HG02870 (cell line): Measurements from ENCODE around the gene MYPOP.
"Not testable (repeated sequence)": the region's sequence is repeated elsewhere in the genome, so short reads cannot be mapped to it uniquely, and the experiment has no call there.

Experiments used
- ATAC-seq: cut with Tn5 transposase; IDR thresholded peaks from one replicate; pipeline ENCODE4 v1.9.1; 2021; ENCODE audit warnings: mild to moderate bottlenecking, moderate library complexity; ENCODE audit not compliant: unreplicated experiment

The MYPOP gene

DNA sequence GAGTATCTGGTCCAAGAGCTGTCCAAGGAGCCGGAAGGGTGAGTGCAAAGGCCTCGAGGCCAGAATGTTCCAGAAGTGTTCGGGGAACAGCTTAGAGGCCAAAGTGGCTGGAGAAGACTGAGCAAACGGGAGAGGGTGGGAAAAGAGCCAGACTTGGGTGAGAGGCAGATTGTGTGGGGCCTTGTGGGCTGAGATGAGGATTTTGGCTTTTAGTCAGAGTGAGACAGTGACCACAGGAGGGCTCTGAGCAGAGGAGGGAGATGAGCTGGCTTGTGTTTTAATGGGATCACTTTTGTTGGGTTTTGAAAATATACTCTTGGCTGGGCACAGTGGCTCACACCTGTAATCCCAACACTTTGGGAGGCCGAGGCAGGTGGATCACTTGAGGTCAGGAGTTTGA lies 6.5 kb upstream of the MYPOP start:
- no peak for ATAC-seq

DNA sequence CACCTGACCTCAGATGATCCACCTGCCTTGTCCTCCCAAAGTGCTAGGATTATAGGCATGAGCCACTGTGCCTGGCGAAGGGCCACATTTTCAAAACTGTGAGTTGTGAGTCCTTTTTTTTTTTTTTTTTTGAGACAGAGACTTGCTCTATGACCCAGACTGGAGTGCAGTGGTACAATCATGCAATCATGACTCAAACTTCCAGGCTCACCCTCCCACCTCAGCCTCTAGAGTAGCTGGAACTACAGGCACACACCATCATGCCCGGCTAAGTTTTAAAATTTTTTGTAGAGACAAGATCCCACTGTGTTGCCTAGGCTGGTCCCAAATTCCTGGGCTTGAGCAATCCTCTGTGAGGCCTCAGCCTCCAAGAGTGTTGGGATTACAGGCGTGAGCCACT lies 3.8 kb upstream of the MYPOP start:
- no peak for ATAC-seq

DNA sequence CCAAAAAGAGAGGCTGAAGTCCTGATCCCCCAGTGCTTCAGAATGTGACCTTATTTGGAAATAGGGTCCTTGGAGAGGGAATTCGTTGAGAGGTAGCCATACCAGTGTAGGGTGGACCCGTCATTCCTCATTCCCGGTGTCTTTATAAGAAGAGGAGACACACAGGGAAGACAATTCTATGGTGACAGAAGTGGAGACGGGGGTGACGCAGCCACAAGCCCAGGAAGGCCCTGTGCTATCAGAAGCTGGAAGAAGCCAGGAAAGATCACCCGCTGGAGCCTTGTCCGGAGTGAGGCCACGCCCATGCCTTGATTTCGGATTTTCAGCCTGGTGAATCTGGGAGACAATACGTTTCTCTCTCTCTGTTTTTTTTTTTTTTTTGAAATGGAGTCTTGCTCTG lies 2.6 kb upstream of the MYPOP start:
- ATAC-seq = no peak

DNA sequence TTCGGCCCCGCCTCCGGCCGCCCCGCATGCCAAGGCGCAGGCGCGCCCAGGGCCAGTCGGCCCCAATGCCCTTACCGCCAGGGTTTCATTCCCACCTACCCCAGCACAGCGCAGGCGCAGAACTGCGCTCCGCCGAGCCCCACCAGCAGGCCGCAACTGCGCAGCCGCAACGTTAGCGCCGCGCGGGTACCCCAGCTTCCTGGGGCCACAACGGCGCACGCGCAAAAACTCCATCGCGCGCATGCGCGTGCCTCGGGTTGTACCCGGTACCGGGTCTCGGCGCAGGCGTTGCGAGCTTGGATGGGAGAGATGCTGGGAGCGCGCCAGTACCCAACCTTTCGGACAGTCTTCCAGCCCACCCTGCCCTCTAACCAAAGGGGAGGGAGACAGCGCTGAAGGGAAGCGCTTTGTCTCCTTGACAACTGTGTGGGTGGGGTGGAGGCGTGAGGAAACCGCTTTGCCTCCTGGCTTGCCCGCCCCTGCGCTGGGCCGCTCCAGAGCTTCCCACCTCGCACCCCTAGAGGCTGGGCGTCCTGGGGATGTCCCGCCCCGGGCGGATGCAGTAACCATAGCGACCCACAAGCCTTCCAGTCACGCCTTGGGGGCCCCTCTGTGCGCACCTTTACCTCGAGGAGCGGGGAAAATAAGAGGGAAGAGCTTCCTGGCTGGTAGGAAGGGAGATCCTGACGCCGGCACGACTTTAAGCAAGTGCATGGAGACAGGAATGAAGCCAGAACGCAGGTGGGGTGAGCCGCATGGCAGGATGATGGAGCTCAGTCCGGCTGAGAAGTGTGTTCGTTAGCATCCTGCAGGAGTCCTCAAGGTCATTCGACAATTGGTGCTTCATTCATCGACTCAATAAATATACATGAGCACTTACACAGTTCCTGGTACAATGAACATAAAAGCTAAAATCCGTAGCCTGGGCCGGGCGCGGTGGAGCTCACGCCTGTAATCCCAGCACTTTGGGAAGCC lies 525 bp upstream of the MYPOP start:
- peak; percentile 87 for ATAC-seq

DNA sequence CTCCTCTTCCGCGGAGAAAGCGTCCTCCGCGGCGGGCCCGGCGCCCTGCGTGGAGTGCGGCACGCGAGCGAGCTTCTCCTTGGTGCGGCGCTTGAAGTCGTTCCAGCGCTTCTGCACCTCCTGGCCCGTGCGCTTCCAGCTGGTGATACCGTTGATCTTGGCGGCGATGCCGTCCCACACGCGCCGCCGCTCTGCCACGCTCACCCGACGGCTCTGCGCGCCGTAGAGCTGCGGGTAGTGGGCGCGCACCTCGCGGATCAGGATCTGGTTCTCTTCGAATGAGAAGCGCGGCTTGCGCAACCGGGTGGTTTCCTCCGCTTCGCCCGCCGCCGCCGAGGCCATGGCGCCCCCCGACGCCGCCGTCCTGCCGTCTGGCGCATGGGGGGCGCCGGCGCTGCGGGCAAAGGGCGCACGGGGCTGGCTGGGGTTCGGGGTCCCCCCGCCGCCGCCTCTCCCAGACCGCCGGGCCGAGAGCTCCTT lies 941 bp downstream of the MYPOP start:
- no peak for ATAC-seq

DNA sequence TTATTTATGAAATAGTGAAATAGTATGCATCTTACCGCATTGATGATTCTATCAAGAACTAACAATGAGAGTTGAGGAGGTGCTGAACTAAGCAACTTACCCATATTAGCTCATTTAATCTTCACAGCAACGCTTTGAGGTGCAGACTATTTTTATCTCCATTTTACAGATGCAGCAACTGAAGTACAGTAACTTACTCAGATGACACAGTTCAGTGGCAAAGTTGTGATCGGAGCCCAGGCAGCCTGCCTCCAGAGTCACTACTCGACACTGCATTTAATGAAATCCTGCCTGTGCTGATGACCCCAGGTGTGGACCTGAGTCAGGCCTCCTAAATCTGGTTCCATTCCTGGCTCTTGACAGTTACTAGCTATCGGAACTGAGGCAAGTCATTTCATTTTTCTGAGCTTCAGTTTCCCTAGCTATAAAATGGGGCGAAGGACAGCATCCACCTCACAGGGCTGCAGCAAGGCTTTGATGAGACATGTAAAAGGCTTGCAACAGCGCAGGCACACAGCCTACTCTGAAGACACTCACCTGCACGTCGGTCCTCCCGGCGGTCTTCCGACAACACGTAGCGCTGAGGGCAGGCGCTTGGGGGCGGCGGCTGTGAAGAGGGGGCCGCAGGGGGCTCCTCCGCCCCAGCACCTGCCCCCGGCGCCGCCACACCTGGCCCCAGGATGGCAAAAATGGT lies 1.5 kb downstream of the MYPOP start:
- no peak for ATAC-seq

DNA sequence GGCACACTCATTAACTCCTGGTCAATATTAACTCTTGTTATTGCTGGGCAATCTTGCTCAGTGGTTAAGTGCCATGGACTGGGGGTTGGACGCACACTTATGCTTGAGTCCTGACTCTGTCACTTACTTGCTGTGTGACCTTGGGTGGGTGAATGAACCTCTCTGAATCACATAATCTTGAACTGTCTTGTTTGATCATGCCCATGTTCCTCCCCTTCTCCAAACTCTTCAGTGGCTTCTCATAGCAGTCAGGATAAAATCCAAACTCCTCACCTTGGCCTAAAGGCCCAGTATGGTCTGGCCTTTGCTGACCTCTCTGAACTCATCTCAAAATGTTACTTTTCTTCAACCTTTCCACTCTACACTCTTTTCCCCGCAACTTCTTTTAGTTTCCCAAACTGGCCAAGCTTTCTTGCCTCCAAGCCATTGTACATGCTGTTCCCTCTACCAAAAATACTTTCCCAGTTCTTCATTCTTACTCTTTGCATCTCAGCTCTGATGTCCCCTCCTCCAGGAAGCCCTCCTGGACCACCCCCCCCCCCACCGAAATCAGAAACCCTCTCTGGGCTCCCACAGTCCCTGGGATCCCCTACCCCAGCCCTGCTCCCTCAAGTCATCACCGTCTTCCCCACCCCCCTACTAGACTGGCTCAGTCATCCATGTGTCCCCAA lies 2.4 kb downstream of the MYPOP start:
- no peak for ATAC-seq

DNA sequence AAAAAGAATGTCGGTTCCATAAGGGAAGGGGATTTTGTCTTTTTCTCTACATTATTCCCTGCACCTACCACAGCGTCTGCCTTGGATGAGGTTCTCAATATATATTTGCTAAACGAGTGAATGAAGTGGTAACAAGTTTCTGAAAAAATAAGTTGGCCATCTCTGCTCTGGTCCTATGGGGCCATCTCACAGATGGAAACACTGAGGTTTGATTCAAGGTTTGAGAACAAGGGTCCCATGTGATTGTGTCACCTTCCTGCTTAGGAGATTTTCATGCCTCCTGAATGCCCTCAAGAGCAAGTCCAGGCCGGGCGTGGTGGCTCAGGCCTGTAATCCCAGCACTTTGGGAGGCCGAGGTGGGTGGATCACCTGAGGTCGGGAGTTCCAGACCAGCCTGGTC lies 3.2 kb downstream of the MYPOP start:
- no peak for ATAC-seq

DNA sequence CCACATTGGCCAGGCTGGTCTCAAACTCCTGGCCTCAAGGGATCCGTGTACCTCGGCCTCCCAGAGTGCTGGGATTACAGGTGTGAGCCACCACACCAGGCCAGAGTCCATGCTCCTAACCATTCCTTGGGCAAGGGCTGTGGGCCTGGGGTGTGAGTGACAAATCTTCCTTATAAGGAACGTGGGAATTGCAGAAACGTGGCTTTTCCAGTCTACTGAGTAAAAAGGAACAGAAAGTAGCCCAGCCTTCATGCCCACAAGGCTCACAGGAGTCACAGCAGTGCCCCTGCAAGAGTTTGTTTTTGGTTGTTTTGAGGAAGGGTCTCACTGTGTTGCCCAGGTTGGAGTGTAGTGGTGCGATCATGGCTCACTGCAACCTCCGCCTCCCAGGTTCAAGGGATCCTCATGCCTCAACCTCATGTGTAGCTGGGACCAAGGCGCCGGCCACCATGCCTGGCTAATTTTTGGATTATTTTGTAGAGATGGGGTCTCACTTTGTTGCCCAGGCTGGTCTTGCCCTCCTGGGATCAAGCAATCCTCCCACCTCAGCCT lies 5.1 kb downstream of the MYPOP start:
- ATAC-seq = no peak

DNA sequence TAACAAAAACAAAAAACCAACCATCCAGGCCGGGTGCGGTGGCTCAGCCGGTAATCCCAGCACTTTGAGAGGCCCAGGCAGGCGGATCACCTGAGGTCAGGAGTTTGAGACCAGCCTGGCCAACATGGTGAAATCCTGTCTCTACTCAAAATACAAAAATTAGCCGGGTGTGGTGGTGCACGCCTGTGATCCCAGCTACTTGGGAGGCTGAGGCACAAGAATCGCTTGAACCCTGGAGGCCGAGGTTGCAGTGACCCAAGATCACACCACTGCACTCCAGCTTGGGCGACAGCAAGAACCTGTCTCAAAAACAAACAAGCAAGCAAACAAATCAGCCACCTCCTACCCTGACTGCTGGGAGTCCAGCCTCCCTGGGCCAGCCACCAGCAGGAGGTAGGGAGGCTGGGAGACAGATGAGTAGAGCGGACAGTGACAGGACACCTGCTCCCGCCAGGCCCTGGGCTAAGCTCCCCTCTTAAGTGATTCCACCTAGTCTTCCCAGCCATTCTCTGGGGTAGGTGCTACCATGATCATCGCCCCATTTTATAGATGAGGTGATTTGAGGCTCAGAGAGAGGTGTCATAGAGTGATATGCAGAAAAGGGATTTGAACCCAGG lies 6.3 kb downstream of the MYPOP start:
- ATAC-seq = not testable (repeated sequence)

DNA sequence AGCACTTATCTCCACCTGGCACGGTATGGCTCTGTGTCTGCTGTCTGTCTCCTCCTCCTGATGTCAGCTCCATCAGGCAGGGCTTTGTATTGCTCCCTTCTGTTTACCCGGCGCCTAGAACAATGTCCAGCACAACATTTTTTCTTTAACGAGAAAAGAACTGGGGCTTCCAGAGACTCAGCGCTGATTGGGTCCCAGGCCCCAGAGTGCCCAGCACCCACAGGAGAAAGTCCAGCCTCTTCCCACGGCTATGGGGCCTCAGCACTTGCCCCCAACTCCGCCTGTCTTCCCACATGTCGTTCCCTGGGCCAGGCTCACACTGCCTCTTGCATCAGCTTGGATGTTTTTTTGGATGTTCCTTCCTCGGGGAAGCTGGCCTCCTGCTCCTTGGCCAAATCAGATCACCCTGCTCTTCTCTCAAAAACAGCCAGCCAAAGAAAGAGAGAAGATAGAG lies 6.9 kb downstream of the MYPOP start:
- no peak for ATAC-seq

DNA sequence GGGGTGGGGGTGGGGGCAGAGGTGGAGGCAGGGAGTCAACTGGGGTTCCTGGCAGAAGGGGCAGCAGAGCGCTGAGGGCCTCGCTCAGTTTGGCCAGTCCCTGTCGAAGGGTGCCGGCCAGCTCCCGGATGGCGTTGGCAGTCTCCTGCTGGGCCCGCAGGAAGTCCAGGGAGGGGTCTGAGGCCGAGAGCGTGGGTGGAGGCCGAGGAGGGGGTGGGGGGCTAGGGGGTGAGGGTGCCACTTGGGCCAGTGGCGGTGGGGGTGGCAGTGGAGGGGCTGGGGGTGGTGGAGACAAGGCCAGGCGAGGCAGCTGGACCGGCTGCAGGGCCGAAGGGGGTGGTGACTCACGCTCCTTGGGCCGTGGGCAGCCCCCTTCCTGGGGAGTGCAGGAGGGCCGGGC lies 11.5 kb downstream of the MYPOP start:
- no peak for ATAC-seq

DNA sequence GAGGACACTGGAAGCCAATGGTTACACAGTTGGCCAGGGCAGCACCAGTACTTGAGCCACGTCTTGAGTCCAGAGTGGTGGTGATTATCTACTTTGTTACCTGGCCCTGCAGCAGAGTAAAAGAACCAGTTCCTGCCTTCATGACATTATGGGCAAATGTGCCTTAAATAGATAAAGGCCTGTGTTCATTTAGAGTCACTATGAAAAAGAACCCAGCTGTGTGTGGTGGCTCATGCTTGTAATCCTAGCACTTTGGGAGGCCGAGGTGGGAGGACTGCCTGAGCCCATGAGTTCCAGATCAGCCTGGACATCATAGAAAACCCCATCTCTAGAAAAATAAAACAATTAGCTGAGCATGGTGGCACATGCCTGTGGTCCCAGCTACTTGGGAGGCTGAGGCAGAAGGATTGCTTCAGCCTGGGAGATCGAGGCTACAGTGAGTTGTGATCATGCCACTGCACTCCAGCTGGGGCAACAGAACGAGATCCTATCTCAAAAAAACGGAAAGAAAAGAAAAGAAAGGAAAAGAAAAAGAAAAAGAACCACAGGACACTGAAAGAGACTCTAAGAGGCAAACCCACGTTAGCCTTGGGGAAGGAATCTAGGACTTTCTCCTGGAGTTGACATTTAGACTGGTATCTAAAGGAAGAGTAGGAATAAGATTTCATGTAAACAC lies 13.1 kb downstream of the MYPOP start:
- ATAC-seq = no peak

DNA sequence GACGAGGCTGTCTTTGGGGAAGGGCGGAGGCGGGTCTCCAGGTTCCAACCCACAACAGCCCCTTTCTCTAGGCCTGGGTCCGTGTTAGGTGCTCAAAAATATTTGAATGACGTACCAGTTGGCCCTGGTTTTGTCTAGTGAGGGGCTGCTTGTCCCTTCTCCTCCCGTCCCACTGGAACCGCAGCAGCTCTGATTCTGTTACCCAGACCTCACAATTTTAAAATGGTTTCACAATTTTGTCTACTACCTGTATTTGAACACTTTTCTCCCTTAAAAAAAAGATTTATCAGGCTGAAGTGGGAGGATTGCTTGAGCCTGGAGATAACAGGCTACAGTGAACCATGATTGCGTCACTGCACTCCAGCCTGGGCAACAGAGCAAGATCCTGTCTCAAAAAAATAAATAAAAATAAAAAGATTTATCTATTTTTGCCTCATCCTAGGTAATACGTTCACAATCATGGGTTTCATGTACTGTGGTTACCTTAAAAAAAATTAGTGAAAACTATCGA lies 15.2 kb downstream of the MYPOP start:
- no peak for ATAC-seq

DNA sequence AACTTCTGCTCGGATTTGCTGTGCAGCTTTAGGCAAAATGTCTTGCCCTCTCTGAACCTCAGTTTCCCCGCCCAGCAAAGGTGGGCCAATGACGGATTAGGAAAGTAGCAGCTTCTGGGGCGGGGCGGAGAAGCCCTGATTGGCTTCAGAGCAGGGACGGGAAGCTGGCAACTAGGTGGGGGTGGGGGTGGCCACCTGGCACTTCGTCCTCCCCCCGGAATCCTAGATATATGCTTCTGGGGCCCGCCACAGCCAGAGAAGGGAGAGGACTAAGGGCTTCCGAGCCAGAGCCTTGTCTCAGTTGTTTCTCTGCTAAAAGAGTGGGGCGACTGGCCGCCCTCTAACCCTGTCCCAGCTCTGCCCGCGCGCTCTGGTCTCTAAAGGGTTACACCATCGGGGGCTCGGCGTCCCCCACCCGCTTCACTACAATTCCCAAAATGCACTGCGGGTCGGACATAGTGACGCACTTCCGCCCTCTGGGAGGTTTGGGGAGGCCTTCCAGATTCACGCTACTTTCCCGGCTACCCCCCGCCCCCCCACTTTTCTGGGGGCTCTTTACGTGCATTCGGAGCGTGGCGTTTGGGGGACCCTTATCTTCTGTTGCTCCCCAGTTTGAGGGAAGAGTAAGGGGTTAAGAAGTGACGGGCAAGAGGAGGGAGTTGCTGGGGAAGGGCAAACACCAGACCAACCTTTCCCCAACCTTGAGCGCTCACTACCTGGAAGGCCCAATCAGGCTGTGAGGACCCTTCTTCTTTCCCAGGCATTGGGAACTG lies 15.8 kb downstream of the MYPOP start:
- peak; percentile 64 for ATAC-seq

DNA sequence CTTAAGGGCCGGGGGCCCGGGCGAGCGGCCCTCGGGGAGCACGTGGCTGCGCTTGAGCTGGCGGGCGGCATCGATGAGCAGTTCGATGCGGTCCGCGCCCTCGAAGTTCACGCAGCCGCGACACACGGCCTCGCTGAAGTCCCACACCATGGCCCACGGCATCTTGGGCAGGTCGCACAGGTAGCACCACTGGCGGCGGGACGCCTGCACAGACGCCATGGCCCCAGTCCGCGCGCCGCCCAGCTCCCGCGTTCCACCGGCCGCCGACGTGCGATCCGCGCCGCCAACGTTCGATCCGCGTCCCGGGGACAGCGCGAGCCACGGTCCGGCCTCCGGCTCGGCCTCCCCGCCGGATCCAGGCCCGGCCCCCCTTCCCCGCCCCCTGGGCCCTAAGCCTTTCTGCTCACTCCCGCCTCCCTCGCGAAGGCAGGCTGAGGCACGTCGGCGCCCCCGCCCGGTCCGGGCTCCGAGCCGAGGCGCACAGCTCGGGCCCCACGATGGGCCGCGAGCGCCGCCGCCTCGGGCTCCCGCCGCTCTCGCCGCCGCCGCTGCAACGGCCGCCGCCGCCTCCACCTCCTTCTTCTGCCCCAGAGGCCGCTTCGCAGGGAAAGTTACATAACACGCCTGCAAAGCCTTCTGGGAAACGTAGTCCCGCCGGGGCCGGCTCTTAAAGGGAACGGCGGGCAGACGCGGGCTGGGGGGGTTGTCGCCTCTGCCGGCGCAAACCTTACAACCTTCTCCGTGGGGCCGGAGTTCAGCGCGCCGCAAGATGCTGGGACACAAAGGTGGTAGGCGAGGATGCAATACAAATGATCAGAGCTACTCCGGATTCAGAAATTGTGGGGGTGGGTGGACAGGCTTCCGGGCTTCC lies 16.6 kb downstream of the MYPOP start, which contains the start of gene IRF2BP1:
Gene IRF2BP1, minus strand, starts transcription at position 586 of the 871 bp plus-strand sequence. Its CDS starts 367 bp downstream, at position 219.
- ATAC-seq = peak; percentile 46

DNA sequence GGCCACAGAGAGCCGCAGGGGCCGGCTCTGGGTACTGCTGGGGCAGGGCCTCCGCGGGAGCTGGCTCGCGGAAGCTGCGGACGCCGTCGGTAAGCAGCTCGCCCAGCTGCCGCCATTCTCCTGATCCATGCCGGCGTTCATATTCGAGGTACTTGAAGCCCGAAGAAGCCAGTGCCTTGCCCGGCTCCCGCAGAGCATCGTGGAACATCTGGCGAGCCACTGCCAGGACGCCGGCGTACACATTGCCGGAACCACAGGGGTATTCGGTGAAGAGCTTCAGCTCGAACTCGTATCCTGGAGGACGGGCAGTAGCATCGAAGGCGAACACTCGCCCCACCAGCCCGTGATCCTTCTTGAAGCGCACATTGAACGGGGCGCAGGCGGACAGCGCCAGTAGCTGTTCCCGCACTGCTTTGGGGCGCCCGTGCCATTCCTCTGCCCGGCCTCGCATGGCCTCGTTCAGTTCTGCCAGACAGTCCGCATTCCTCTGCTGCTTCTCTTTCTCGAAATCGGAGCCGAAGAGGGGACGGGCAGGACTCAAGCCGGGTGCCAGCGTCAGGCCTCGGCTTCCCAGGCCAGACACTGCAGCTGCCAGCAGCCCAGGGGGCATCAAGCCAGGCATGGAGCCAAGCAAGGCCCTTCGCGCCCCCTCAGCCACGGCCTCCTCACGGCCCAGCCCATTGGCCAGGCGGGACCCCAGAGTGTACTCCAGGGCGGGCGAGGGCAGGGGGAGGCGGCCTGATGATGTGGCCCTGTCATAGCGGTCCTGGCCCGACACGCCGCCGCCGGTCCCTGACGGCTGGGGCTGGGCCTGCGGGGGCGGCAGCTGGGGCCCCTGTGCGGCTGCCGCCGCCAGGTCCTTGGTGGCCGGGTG lies 17.5 kb downstream of the MYPOP start:
- no peak for ATAC-seq
